PFSK-1 (cell line): ENCODE measurements around the gene PPM1M.

Experiments
- FOXP2 ChIP-seq: optimal IDR thresholded peaks from 2 replicates; pipeline ENCODE3; 2011; ENCODE audit warnings: borderline replicate concordance, control low read depth, inconsistent platforms; ENCODE audit not compliant: insufficient read depth; ENCODE audit errors: extremely low read length, extremely low read depth
- POLR2AphosphoS5 ChIP-seq: IDR thresholded peaks from 2 replicates; pipeline ENCODE4 v1.6.1; 2012; ENCODE audit warnings: low read depth, mild to moderate bottlenecking, control low read depth, low read length, moderate library complexity
- REST ChIP-seq, 2 experiments: IDR thresholded peaks; 2 replicates each; pipeline versions ENCODE4 v1.6.1 to v1.8.0; 2011 to 2012; ENCODE audit warnings: low read depth in 2 of 2, low read length in 2 of 2, control low read depth in 1 of 2, inconsistent platforms in 1 of 2, mild to moderate bottlenecking in 1 of 2, moderate library complexity in 1 of 2; ENCODE audit not compliant: insufficient read depth in 1 of 2
- SIN3A ChIP-seq: IDR thresholded peaks from 2 replicates; pipeline ENCODE4 v1.6.1; 2012; ENCODE audit warnings: mild to moderate bottlenecking, low read length, moderate library complexity, borderline replicate concordance; ENCODE audit not compliant: insufficient read depth
- TAF1 ChIP-seq: IDR thresholded peaks from 2 replicates; pipeline ENCODE4 v1.6.1; 2012; ENCODE audit warnings: low read length, control low read depth, borderline replicate concordance; ENCODE audit not compliant: insufficient read depth

GRCh38 chr3:52232279-52233107 is 13.1 kb upstream of the PPM1M start:
- TF ChIP-seq POLR2AphosphoS5 (no peak), REST (IDR thresholded peaks at IDR 0.05; ENCODE audit: insufficient read depth in 1 of 2, low read depth in 2 of 2, low read length in 2 of 2) (no peak), SIN3A (no peak), TAF1 (no peak), FOXP2 (no peak)
